NCI-H2107 (cell line): ENCODE measurements around the gene INSR.
"Not testable (repeated sequence)": the region's sequence is repeated elsewhere in the genome, so short reads cannot be mapped to it uniquely, and the experiment has no call there.

ENCODE experiments used
- DNase-seq: peaks from one replicate; lab custom pipeline; 2025; lab: John Stamatoyannopoulos, UW

INSR gene

DNA sequence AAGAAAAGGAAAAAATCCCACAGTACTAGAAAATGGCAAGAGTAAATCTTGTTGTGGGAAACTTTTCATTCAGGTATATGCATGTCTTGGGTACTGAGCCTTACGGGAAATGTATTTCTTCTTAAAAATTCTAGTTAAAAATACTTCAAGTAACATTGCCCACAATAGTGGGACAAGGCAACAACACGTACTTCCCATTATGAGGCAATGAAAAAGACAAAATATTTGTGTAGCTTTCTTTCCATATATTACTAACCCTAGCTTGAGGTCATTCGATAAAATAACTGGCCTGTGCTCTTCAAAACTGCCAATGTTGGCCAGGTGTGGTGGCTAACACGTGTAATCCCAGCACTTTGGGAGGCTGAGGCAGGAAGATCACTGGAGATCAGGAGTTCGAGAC lies 99.2 kb downstream of the INSR start:
- DNase-seq, result no peak

DNA sequence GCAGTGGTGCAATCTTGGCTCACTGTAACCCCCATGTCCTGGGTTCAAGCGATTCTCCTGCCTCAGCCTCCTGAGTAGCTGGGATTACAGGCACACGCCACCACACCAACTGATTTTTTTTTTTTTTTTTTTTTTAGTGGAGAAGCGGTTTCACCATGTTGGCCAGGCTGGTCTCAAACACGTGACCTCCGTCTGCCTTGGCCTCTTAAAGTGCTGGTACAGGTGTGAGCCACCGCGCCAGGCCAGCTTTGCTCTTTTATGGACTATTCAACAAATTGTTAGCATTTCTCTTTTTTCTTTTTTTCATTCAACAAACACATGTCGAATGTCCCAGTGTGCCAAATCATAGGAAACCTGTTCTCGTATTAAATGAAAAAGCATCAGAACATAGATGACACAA lies 99.6 kb downstream of the INSR start:
- DNase-seq, result no peak

DNA sequence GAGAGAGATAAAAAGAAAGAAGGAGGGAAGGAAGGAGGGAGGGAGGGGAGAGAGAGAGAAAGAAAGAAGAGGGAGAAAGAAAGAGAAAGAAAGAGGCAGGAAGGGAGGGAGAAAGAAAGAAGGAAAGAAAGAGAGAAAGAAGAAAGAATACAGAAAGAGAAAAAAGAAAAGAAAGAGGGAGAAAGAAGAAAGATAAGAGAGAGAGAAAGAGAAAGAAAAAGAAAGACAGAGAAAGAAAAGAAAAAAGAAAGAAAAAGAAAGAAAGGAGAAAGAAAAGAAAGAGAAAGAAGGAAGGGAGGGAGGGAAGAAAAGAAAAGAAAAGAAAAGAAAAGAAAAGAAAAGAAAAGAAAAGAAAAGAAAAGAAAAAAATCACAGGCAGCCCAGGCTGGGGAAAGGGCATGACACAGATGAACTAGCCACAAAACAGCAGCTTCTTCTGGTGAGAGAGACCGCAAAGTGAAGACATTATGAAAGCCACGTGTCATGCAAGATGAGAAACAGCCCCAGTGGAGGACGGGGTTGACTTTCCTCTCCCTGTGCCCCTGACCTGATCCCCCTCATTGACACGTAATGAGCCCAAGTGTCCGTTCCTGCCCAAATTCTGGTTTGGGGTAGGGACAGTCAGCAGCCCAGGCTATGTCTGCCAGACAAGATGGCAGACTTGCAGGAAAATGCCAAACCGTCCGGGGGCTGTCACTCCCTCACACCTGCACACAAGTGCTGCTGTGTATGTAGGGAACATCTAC lies 102.1 kb downstream of the INSR start:
- DNase-seq, result no peak

DNA sequence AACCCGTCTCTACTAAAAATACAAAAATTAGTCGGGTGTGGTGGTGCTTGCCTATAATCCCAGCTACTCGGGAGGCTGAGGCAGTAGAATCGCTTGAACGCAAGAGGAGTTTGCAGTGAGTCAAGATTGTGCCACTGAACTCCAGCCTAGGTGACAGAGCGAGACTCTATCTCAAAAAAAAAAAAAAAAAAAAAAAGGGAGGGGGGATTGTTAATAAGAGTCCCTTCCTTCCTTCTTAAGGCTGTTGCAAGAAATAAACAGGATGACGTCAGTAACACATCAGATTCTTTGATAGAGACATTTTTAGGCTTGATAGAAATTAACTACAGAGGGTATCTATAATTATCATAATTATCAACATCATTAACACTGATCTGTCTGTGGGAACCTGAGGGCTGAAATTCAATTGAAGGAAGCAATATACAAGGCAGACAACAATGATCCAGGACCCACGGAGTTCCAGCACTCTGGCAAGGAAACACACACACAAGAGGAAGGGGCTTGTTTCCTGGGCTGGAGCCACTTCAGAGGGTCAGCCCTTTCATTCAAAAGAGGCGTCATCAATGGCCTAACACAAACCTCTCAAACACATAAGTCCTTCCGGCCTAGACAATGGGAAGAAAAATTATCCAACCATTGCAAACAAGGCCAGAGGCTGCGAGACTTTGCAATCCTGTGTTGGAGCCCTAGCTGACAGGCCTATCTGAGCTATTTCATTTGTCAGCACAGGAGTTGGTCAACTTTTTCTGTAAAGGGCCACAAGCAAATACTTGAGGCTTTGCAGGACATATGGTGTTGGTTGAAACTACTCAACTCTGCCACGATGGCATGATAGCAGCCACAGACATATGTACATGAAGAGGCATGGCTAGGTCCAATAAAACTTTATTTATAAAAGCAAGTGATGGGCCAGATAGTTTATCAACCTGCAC lies 105.2 kb downstream of the INSR start:
- no peak for DNase-seq

DNA sequence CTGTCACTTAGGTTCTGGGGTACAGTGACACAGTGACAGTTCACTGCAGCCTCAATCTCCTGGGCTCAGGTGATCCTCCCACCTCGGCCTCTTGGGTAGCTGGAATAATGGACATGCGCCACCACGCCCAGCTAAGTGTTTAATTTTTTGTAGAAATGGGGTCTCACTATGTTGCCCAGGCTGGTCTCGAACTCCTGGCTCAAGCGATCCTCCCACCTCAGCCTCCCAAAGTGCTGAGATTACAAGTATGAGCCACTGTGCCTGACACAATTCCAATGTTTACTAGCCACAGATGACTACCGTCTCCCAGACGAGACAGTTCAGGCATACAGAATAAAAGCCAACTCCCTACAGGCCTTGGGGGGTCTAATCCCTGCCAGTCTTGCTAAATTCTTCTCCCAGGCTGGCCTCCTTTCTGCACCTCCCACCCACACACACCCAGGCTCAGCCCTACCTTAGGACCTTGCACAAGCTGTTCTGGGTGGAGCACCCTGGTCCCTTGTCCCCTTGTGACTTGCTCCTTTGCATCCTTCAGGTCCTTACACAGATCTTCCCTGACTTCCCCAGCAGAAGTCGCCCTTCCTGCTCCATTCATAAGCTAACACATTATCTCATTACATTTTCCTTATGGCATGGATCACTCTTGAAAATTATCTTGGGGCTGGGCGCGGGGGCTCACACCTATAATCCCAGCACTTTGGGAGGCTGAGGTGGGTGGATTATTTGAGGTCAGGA lies 106.4 kb downstream of the INSR start:
- no peak for DNase-seq

DNA sequence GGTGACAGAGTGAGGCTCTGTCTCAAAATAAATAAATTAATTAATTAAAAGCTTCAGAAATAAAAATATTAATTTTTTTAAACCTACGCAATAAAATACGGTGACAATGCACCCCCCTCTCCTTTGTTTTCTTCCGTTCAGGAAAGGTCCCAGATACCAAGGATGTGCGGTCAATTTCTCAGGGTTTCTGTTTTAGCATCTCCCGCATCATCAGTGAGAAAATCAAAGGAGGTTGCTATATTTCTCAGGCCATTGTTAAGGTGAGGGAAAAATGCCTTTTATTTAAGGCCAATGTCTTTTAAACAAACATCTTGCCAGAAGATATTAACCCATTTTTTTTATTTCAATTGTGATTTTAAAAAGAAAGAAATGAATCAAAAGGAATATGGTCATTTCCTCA lies 111.7 kb downstream of the INSR start:
- no peak for DNase-seq

DNA sequence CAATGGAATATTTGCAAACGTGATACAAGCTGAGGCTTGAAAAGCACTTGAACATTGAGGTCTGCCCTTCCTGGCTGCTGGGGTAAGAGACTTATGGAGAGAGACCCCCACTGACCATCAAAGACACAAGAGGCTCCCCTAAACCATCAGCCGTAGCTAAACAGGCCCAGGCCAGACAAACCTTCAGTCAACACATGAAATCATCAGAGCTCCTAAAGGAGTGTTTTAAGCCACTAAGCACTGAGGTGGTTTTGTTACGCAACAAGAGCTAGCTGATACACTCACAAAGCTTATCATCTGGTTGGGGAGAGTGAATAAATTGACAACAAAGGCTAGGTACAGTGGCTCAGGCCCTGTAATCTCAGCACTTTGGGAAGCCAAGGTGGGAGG lies 114.3 kb downstream of the INSR start:
- no peak for DNase-seq

DNA sequence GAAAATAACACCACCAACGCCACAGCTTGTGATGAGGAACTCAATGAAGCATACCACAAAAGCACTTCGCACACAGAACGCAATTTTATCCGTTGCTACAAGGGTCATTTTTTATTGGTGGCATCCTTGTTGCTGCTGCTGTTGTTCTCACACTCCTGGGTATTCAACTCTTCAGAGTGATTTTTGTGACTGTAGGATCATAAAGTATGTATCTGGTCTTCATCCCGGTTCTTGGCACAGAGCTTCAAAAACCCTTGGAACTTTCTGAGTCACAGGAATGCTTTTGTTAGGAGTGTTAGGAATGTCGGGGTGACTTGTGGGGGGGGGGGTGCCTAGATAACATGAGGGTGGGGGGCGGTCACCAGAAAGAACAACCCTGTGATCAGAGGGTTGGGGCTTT lies 116.3 kb downstream of the INSR start:
- no peak for DNase-seq

DNA sequence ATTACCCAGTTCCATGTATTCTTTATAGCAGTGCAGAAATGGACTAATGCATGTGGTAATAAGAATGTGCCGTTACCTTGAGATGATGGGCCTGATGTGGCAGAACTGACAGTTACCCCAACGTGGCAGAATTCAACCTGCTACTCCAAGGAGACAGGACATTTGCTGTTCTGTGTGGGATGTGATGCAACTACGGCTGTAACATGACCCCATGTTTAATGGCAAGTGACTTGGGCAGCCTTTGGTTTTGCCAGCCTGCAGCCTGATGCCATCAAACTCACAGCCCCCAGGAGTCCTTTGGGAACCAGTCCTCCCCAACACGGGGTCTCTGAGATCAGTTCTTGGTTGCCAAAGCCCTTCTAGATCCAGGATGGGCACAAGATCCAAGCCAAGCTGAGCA lies 117.4 kb downstream of the INSR start:
- no peak for DNase-seq

DNA sequence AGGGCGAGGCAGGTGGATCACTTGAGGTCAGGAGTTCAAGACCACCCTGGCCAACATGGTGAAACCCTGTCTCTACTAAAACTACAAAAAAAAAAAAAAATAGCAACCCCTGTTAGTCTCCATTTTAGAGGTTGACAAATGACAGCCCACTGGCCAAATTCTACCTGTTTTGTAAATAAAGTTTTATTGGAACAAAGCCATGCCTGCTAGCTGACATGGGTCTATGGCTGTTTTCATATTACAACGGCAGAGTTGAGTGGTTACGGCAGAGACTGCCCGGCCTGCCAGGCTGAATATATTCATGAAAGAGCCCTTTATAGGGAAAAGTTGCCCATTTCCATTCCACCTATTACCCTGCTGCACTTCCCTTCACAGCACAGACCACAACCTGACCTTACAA lies 121.4 kb downstream of the INSR start:
- DNase-seq, result no peak

DNA sequence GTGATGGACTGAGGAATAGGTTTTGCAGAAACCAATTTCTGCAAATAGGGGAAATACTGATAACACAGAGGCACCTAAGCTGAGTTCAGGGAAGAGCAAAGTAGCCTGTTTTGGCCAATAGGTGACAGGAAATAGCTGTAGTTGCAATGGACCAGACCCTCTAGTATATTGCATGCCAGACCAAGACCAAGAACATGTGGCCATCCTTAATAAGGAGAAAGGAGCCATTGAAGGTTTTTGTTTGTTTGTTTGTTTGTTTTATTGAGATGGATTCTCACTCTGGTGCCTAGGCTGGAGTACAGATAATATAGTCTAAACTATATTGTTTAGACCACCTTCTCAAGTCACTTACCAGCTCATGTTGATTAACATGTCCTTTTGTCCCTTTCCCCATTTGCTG lies 123.2 kb downstream of the INSR start:
- no peak for DNase-seq

DNA sequence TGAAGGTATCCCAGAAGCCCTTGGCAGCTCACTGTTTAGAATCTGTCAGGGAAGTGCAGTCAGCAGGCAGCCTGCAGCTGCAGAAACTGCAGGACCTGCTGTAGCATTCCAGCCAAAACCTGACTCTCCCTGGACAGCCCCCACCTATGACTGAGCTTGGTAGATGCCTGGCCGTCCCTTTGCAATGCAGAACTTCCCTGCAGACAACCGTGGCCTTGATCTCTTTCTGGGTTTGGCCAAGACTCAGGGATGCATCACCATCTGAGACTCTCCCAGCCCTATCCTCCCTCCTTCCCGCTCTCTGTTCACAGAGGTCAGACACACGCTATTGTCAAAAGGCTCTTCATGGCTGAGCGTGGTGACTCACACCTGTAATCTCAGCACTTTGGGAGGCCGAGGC lies 125.3 kb downstream of the INSR start:
- no peak for DNase-seq

DNA sequence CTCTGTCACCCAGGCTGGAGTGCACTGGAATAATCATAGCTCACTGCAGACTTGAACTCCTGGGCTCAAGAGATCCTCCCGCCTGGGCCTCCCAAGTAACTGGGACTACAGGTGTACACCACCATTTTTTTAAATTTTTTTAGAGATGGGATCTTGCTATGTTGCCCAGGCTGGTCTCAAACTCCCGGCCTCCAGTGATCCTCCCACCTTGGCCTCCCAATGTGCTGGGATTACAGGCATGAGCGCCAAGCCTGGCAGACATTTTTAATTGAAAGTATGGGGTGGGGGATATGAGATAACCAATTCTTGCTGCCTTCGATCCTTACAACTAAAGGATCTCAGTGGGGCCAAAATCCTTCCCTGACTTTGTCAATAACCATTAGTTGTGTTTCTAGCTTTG lies 132.9 kb downstream of the INSR start:
- no peak for DNase-seq

DNA sequence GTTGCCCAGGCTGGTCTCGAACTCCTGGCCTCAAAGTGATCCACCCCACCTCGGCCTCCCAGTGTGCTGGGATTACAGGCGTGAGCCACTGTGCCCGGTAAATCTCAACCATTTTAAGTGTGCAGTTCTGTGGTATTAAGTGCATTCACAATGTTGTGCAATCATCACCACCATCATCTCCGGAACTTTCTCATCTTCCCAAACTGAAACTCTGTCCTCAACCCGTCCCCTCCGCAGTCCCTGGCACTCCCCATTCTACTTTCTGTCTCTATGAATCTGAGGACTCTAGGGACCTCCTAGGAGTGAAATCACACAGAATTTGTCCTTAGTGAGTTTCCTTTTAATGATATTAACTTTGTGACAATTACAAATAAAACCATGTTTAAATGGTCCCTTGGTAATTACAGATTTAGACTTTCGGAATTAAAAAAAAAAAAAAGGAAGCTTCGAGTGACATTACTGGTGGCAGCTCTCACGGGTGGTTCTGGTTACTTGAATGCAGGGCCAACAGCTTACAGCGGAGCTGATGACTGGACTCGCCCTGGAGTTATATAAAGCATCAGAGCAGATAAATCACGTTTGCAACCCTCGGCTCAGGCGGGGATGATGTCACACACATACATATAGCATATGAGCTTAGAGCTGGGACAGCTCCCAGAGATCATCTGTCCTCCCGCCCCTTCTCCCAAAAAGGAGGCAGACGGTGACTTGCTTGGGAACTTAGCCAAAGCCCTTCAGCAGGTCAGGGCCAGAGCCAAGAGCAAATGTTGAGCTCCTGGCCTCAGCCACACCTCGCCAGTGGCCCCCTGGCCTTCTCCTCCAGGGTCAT lies 134.9 kb downstream of the INSR start:
- DNase-seq, result peak; percentile 19

DNA sequence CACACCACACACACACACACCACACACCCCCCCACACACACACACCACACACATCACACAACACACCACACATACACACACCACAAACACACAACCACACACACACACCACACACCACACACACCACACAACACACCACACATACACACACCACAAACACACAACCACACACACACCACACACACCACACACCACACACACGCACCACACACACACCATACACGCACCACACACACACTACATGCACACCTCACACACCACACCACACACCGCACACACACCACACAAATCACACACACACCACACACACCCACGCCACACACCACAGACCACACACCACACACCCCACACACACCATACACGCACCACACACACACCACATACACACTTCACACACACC lies 141.2 kb downstream of the INSR start:
- no peak for DNase-seq

DNA sequence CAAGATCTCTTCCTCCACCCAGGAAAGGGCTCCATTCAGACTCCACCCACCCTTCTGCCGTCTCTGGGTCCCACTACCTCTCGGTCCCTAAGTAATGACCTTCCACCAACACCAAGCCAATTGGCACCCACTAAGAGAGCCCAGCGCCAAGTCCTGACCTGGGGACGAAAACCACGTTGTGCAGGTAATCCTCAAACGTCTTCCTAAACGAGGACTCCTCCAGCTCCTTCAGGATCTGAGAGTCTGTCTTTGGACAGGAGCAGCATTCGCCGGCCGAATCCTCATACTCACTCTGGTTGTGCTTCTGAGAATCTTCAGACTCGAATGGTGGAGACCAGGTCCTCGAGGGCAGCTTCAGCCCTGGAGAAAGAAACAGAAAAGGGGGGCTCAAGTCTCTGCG lies 141.6 kb downstream of the INSR start:
- no peak for DNase-seq

DNA sequence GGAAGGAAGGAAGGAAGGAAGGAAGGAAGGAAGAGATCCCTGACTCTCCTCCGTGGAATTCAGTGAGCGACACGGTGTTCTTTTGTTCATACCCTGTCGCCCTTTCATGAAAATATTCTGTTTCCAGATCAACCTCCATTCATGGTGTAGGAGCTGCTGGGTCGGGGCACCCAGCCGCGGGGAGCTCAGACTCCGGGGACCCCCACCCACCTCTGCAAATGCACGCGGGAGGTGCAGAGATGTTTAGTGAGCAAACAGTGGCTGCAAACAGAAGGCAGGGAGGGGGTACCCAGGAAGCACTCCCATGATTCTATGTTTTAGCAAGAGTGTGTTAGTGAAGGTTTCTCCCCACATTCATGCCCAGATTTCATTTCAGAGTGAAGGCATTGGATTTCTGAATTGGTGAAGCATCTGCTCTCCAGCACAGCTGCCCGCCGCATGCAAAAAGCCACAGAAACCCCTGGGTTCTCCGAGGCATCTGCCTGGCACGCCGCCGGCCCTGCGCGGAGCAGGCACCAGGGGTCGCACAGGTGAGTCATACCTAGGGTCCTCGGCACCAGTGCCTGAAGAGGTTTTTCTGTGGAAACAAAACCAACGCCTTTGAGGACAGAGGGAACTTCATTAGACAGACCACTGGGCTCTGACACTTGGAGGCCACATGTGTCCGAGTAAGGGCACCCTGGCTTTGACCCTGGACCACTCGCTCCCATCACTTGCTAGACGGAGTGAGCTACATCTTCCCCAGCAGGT lies 144.1 kb downstream of the INSR start:
- DNase-seq, result no peak

DNA sequence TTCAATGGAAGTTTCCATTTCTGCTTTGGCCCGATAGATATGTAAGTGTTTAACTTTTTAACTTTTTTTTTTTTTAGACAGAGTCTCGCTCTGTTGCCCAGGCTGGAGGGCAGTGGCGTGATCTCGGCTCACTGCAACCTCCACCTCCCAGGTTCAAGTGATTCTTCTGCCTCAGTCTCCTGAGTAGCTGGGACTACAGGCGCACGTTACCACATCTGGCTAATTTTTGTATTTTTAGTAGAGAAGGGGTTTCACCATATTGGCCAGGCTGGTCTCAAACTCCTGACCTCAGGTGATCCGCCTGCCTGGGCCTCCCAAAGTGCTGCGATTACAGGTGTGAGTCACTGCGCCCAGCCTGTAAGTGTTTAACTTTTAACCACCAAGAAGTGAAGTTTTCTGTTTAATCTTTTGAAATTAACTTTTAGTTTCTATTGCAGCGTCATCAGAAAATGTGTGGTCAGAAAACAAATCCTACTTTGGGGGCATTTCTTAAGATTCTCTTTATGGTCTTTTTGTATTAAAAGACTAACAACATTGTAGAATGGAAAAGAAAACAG lies 147.0 kb downstream of the INSR start:
- DNase-seq, result not testable (repeated sequence)

DNA sequence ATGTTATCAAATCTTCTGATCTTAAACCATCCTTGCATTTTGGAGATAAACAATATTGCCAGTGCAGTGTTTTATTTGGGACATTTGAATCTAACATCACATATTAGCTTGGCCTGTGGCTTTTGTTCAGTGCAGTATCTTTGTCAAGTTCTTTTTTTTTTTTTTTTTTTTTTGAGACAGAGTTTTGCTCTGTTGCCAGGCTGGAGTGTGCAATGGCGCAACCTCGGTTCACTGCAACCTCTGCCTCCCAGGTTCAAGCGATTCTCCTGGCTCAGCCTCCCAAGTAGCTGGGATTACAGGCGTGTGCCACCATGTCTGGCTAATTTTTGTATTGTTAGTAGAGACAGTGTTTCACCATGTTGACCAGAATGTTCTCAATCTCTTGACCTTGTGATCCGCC lies 148.1 kb downstream of the INSR start:
- not testable (repeated sequence) for DNase-seq

DNA sequence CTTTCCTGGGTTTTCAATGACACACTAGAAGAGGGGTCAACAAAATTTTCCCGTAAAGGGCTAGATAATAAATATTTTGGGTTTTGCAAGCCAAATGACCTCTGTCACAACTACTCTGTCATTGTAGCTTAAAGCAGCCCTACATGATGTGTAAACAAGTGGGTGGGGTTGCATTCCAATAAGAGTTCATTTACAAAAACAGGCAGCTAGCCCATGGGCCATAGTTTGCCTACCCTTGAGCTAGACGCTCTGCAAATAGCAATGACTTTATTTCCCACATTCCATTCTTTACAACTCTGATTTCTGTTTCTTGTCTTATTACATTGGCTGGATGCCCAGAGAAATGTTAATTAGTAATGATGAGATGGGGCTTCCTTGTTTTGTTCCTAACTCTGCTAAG lies 148.7 kb downstream of the INSR start:
- no peak for DNase-seq

DNA sequence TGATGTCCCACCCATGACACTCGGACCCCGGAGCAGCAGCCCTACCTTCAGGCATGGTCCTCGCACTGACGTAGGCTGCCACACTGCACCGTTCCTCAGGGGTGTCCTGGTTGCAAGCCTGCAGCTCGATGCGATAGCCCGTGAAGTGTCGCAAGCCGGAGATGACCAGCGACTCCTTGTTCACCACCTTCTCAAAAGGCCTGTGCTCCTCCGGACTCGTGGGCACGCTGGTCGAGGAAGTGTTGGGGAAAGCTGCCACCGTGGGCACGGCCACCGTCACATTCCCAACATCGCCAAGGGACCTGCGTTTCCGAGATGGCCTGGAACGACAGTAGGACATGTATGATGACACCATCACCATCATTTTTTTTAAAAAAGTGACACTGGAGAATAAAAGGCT lies 151.4 kb downstream of the INSR start:
- DNase-seq, result no peak
